BLaER1 (cell line): ENCODE data around the gene R3HDM2.
"Not testable (repeated sequence)": the region's sequence is repeated elsewhere in the genome, so short reads cannot be mapped to it uniquely, and the experiment has no call there.

Experiments used
- H3K27ac ChIP-seq: shearing (Covaris generic); formaldehyde crosslinking; 2 replicates; pipeline ENCODE4 v1.8.1; 2022
- H3K27me3 ChIP-seq: shearing (Covaris generic); formaldehyde crosslinking; 2 replicates; pipeline ENCODE4 v1.8.1; 2022
- H3K36me3 ChIP-seq: shearing (Covaris generic); formaldehyde crosslinking; 2 replicates; pipeline ENCODE4 v1.8.1; 2022
- H3K4me1 ChIP-seq: shearing (Covaris generic); formaldehyde crosslinking; 2 replicates; pipeline ENCODE4 v1.8.1; 2022
- H3K4me2 ChIP-seq: shearing (Covaris generic); formaldehyde crosslinking; 2 replicates; pipeline ENCODE4 v1.8.1; 2022
- H3K4me3 ChIP-seq: shearing (Covaris generic); formaldehyde crosslinking; 2 replicates; pipeline ENCODE4 v1.8.1; 2022
- H3K9ac ChIP-seq: shearing (Covaris generic); formaldehyde crosslinking; 2 replicates; pipeline ENCODE4 v1.8.1; 2022
- H3K9me3 ChIP-seq: shearing (Covaris generic); formaldehyde crosslinking; 2 replicates; pipeline ENCODE4 v1.8.1; 2022
- H4K20me1 ChIP-seq: shearing (Covaris generic); formaldehyde crosslinking; 2 replicates; pipeline ENCODE4 v1.8.1; 2022
- Cebpa-rat ChIP-seq: shearing (Covaris generic); IDR thresholded peaks from 2 replicates; pipeline ENCODE4 v1.8.1; 2022

The R3HDM2 gene

GRCh38 chr12:57368349-57369095 lies 62.3 kb downstream of the R3HDM2 start:
- peaks cover 44% of the 10 kb centered on the region for H3K9me3 ChIP-seq
- peaks cover 65% of the 10 kb centered on the region for H3K36me3 ChIP-seq
- H4K20me1 ChIP-seq = no peaks in the 10 kb centered on the region
- H3K4me3 ChIP-seq = no peak overlapping the region
- H3K4me2 ChIP-seq = no peak overlapping the region
- H3K27me3 ChIP-seq = no peaks in the 10 kb centered on the region
- H3K4me1 ChIP-seq = no peaks in the 10 kb centered on the region
- TF ChIP-seq Cebpa-rat = no peak
- no peak overlapping the region for H3K27ac ChIP-seq
- no peak overlapping the region for H3K9ac ChIP-seq

- Histone ChIP-seq H3K27me3 (no peaks in the 10 kb centered on the region), H3K27ac (no peak overlapping the region)
- TF ChIP-seq Cebpa-rat = no peak
Observed at GRCh38 chr12:57367121-57367520, 63.7 kb downstream of the R3HDM2 start.

GRCh38 chr12:57366315-57366714 lies 64.5 kb downstream of the R3HDM2 start:
- H4K20me1 ChIP-seq = 0 out of 2 replicates have a peak, but pooled peaks cover 4% of the 10 kb centered on the region
- no peak for TF ChIP-seq Cebpa-rat
- peaks cover 39% of the 10 kb centered on the region for H3K9me3 ChIP-seq
- H3K36me3 ChIP-seq = peaks cover 51% of the 10 kb centered on the region
- no peaks in the 10 kb centered on the region for H3K4me1 ChIP-seq
- H3K27ac ChIP-seq = no peak overlapping the region
- no peaks in the 10 kb centered on the region for H3K27me3 ChIP-seq
- H3K4me3 ChIP-seq = no peak overlapping the region
- no peak overlapping the region for H3K9ac ChIP-seq
- H3K4me2 ChIP-seq = no peak overlapping the region

More at GRCh38 chr12:57367121-57367520, 63.7 kb downstream of the R3HDM2 start:
- Histone ChIP-seq H3K9ac (no peak overlapping the region), H3K36me3 (peaks cover 53% of the 10 kb centered on the region), H3K4me3 (no peak overlapping the region), H3K9me3 (peaks cover 39% of the 10 kb centered on the region), H3K4me1 (no peaks in the 10 kb centered on the region), H4K20me1 (no peaks in the 10 kb centered on the region), H3K4me2 (no peak overlapping the region)

GRCh38 chr12:57364156-57364555 lies 66.7 kb downstream of the R3HDM2 start:
- not testable (repeated sequence) for H3K4me1 ChIP-seq, H3K27ac ChIP-seq, H3K9ac ChIP-seq, H3K4me3 ChIP-seq, H3K27me3 ChIP-seq, H4K20me1 ChIP-seq, H3K4me2 ChIP-seq
- peaks cover 56% of the 10 kb centered on the region for H3K36me3 ChIP-seq
- H3K9me3 ChIP-seq = peaks cover 36% of the 10 kb centered on the region

GRCh38 chr12:57360468-57360867 lies 70.4 kb downstream of the R3HDM2 start:
- Histone ChIP-seq H3K4me3 (no peak overlapping the region), H3K27me3 (no peaks in the 10 kb centered on the region), H3K36me3 (peaks cover 47% of the 10 kb centered on the region), H3K4me2 (no peak overlapping the region), H3K9ac (no peak overlapping the region), H3K4me1 (no peaks in the 10 kb centered on the region), H4K20me1 (0 out of 2 replicates have a peak, but pooled peaks cover 4% of the 10 kb centered on the region), H3K9me3 (0 out of 2 replicates have a peak, but pooled peaks cover 1% of the 10 kb centered on the region), H3K27ac (no peak overlapping the region)
- no peak for TF ChIP-seq Cebpa-rat

GRCh38 chr12:57358646-57359045 lies 72.2 kb downstream of the R3HDM2 start:
- no peaks in the 10 kb centered on the region for H3K27me3 ChIP-seq
- H3K9me3 ChIP-seq = no peaks in the 10 kb centered on the region
- 0 out of 2 replicates have a peak, but pooled peaks cover 4% of the 10 kb centered on the region for H4K20me1 ChIP-seq
- H3K36me3 ChIP-seq = peaks cover 54% of the 10 kb centered on the region
- H3K4me3 ChIP-seq = no peak overlapping the region
- H3K4me2 ChIP-seq = no peak overlapping the region
- no peak for TF ChIP-seq Cebpa-rat
- H3K27ac ChIP-seq = no peak overlapping the region
- H3K4me1 ChIP-seq = no peaks in the 10 kb centered on the region
- H3K9ac ChIP-seq = no peak overlapping the region

- Histone ChIP-seq H3K9me3 (no peaks in the 10 kb centered on the region), H3K4me2 (no peak overlapping the region), H4K20me1 (no peaks in the 10 kb centered on the region), H3K4me1 (no peaks in the 10 kb centered on the region), H3K36me3 (peaks cover 51% of the 10 kb centered on the region), H3K27ac (no peak overlapping the region), H3K4me3 (no peak overlapping the region), H3K9ac (no peak overlapping the region), H3K27me3 (no peaks in the 10 kb centered on the region)
- TF ChIP-seq Cebpa-rat = no peak
Observed at GRCh38 chr12:57355734-57356133, 75.1 kb downstream of the R3HDM2 start.

- Histone ChIP-seq H3K9me3 (peaks cover 26% of the 10 kb centered on the region), H3K4me2 (no peak overlapping the region), H3K27me3 (no peaks in the 10 kb centered on the region), H3K4me1 (no peaks in the 10 kb centered on the region), H3K36me3 (peaks cover 59% of the 10 kb centered on the region), H3K27ac (no peak overlapping the region), H3K4me3 (no peak overlapping the region), H4K20me1 (no peaks in the 10 kb centered on the region), H3K9ac (no peak overlapping the region)
- no peak for TF ChIP-seq Cebpa-rat
Observed at GRCh38 chr12:57352166-57352565, 78.7 kb downstream of the R3HDM2 start.

GRCh38 chr12:57347284-57347683 lies 83.6 kb downstream of the R3HDM2 start:
- H4K20me1 ChIP-seq = 0 out of 2 replicates have a peak, but pooled peaks cover 8% of the 10 kb centered on the region
- no peaks in the 10 kb centered on the region for H3K4me1 ChIP-seq
- H3K27ac ChIP-seq = no peak overlapping the region
- H3K4me3 ChIP-seq = no peak overlapping the region
- no peak for TF ChIP-seq Cebpa-rat
- H3K9me3 ChIP-seq = peaks cover 31% of the 10 kb centered on the region
- no peaks in the 10 kb centered on the region for H3K27me3 ChIP-seq
- no peak overlapping the region for H3K4me2 ChIP-seq
- H3K36me3 ChIP-seq = peaks cover 54% of the 10 kb centered on the region
- no peak overlapping the region for H3K9ac ChIP-seq

- H3K9ac ChIP-seq = no peak overlapping the region
- no peak for TF ChIP-seq Cebpa-rat
- H3K4me2 ChIP-seq = no peak overlapping the region
- H3K27ac ChIP-seq = no peak overlapping the region
- H3K4me1 ChIP-seq = peaks cover 25% of the 10 kb centered on the region
- H3K36me3 ChIP-seq = peaks cover 36% of the 10 kb centered on the region
- H3K9me3 ChIP-seq = peaks cover 21% of the 10 kb centered on the region
- no peaks in the 10 kb centered on the region for H3K27me3 ChIP-seq
- no peak overlapping the region for H3K4me3 ChIP-seq
- peaks cover 8% of the 10 kb centered on the region; the same call in 1 of the 2 replicates for H4K20me1 ChIP-seq
Observed at GRCh38 chr12:57343703-57344378, 87.0 kb downstream of the R3HDM2 start.
